Muscle layer of duodenum (tissue), 2 donors: ENCODE measurements around the gene ZNF385C.
"Not testable (repeated sequence)": the region's sequence is repeated elsewhere in the genome, so short reads cannot be mapped to it uniquely, and the experiment has no call there.

Experiments used
- H3K27ac ChIP-seq: one replicate; pipeline ENCODE4 v1.7.0; 2013; ENCODE audit warnings: mild to moderate bottlenecking, low read length
- H3K27me3 ChIP-seq: one replicate; pipeline ENCODE4 v1.7.0; 2013; ENCODE audit warnings: low read depth, mild to moderate bottlenecking, control low read depth, low read length
- H3K36me3 ChIP-seq, 2 donors: one replicate each; pipeline ENCODE4 v1.7.0; 2013; ENCODE audit warnings: low read length in 2 of 2, control low read depth in 1 of 2, mild to moderate bottlenecking in 1 of 2; ENCODE audit not compliant: insufficient read depth in 2 of 2, control insufficient read depth in 1 of 2
- H3K4me1 ChIP-seq, 2 donors: one replicate each; pipeline ENCODE4 v1.7.0; 2013; ENCODE audit warnings: low read length in 2 of 2, mild to moderate bottlenecking in 2 of 2, control low read depth in 1 of 2, moderate library complexity in 1 of 2; ENCODE audit not compliant: insufficient read depth in 2 of 2, control insufficient read depth in 1 of 2
- H3K4me3 ChIP-seq, 2 donors: one replicate each; pipeline ENCODE4 v1.7.0; 2013; ENCODE audit warnings: low read length in 2 of 2, low read depth in 1 of 2, mild to moderate bottlenecking in 1 of 2
- H3K9me3 ChIP-seq, 2 donors: one replicate each; pipeline ENCODE4 v1.7.0; 2013; ENCODE audit warnings: low read length in 2 of 2, control low read depth in 1 of 2, mild to moderate bottlenecking in 1 of 2; ENCODE audit not compliant: control insufficient read depth in 1 of 2
- donor health status: healthy.

The ZNF385C gene

GRCh38 chr17:42023524-42024349 lies 74.5 kb downstream of the ZNF385C start:
- Histone ChIP-seq H3K27ac (peak overlapping the region; percentile 14), H3K36me3 (peaks cover 19 to 24% of the 10 kb centered on the region in 2 donors), H3K4me1 (peaks cover 7 to 28% of the 10 kb centered on the region in 2 donors), H3K4me3 (no peak overlapping the region), H3K27me3 (no peaks in the 10 kb centered on the region), H3K9me3 (no peaks in the 10 kb centered on the region)

- not testable (repeated sequence) for H3K27me3 ChIP-seq, H3K9me3 ChIP-seq, H3K27ac ChIP-seq
- peaks cover 19 to 24% of the 10 kb centered on the region in 2 donors for H3K36me3 ChIP-seq
- H3K4me1 ChIP-seq: peaks cover 13 to 34% of the 10 kb centered on the region in 2 donors
- peak overlapping the region; percentile 89 to 94 for H3K4me3 ChIP-seq
These were observed 77.4 kb downstream of the ZNF385C start for GRCh38 chr17:42020845-42021244.

GRCh38 chr17:42019509-42020404 lies 78.5 kb downstream of the ZNF385C start, which contains the start of gene NKIRAS2:
TSS of gene NKIRAS2 (plus strand) at chr17:42020090. CDS start at chr17:42021578, 1,488 bp downstream.
- Histone ChIP-seq H3K36me3 (peaks cover 19 to 24% of the 10 kb centered on the region in 2 donors), H3K9me3 (no peaks in the 10 kb centered on the region), H3K4me3 (peak within 1 kb of the TSS; percentile 89 to 94), H3K27me3 (no peaks in the 10 kb centered on the region), H3K4me1 (peaks cover 14 to 38% of the 10 kb centered on the region in 2 donors), H3K27ac (peak within 1 kb of the TSS; percentile 92)

GRCh38 chr17:42018988-42019387 lies 79.3 kb downstream of the ZNF385C start:
- H3K36me3 ChIP-seq: peaks cover 17 to 18% of the 10 kb centered on the region in 2 donors
- no peaks in the 10 kb centered on the region for H3K9me3 ChIP-seq
- H3K4me1 ChIP-seq: peaks cover 14 to 35% of the 10 kb centered on the region in 2 donors
- no peak overlapping the region for H3K27ac ChIP-seq
- no peaks in the 10 kb centered on the region for H3K27me3 ChIP-seq
- no peak overlapping the region for H3K4me3 ChIP-seq

GRCh38 chr17:42018339-42018738 lies 79.9 kb downstream of the ZNF385C start:
- peak overlapping the region; percentile 82 to 99 for H3K4me3 ChIP-seq
- no peaks in the 10 kb centered on the region for H3K9me3 ChIP-seq
- peak overlapping the region; percentile 97 for H3K27ac ChIP-seq
- H3K27me3 ChIP-seq: no peaks in the 10 kb centered on the region
- H3K4me1 ChIP-seq: peaks cover 14 to 40% of the 10 kb centered on the region in 2 donors
- H3K36me3 ChIP-seq: peaks cover 10 to 12% of the 10 kb centered on the region in 2 donors

GRCh38 chr17:42017866-42018200 lies 80.4 kb downstream of the ZNF385C start:
- no peaks in the 10 kb centered on the region for H3K9me3 ChIP-seq
- peaks cover 14 to 45% of the 10 kb centered on the region in 2 donors for H3K4me1 ChIP-seq
- H3K4me3 ChIP-seq: peak overlapping the region; percentile 82 to 99
- no peaks in the 10 kb centered on the region for H3K27me3 ChIP-seq
- H3K36me3 ChIP-seq: peaks cover 7% of the 10 kb centered on the region in 2 donors
- peak overlapping the region; percentile 97 for H3K27ac ChIP-seq

- Histone ChIP-seq H3K27me3 (no peaks in the 10 kb centered on the region), H3K36me3 (peaks cover under 1 to 2% of the 10 kb centered on the region in 2 donors), H3K9me3 (no peaks in the 10 kb centered on the region), H3K4me3 (peak within 1 kb of the TSS; percentile 82 to 99), H3K27ac (peak within 1 kb of the TSS; percentile 97), H3K4me1 (peaks cover 14 to 48% of the 10 kb centered on the region in 2 donors)
These were observed 81.1 kb downstream of the ZNF385C start, which contains the start of gene DNAJC7 for GRCh38 chr17:42016941-42017865. TSS of gene DNAJC7 (minus strand) at chr17:42017439. CDS start at chr17:42017416, 23 bp downstream.

GRCh38 chr17:42016411-42016831 lies 81.9 kb downstream of the ZNF385C start:
- Histone ChIP-seq H3K4me3 (peak overlapping the region; percentile 82 to 99), H3K27me3 (no peaks in the 10 kb centered on the region), H3K9me3 (no peaks in the 10 kb centered on the region), H3K27ac (peak overlapping the region; percentile 97), H3K36me3 (no peaks in the 10 kb centered on the region), H3K4me1 (peaks cover 15 to 47% of the 10 kb centered on the region in 2 donors)

GRCh38 chr17:42013740-42014139 lies 84.5 kb downstream of the ZNF385C start:
- not testable (repeated sequence) for H3K27me3 ChIP-seq, H3K9me3 ChIP-seq, H3K4me3 ChIP-seq, H3K36me3 ChIP-seq, H3K27ac ChIP-seq
- peaks cover 14 to 38% of the 10 kb centered on the region in 2 donors for H3K4me1 ChIP-seq

- H3K27me3 ChIP-seq, H3K9me3 ChIP-seq, H3K27ac ChIP-seq, H3K4me3 ChIP-seq, H3K36me3 ChIP-seq: not testable (repeated sequence)
- peaks cover 14 to 38% of the 10 kb centered on the region in 2 donors for H3K4me1 ChIP-seq
These were observed 85.9 kb downstream of the ZNF385C start for GRCh38 chr17:42012363-42012762.
